Liver (tissue), 9 donors: ENCODE measurements around the gene GATA6. TPM values are rescaled to one million over a fixed set of nuclear protein-coding genes. Genes with fewer than 3 reads are reported as not detected.
A peak's percentile ranks its signal among the peaks of the same experiment; 100 is the strongest.

Experiments used
- DNase-seq: peaks from one replicate; pipeline ENCODE4 v3.0.0-alpha.2; 2017; ENCODE audit warnings: low spot score
- H3K27ac ChIP-seq, 2 donors: one replicate each; pipeline ENCODE4 v1.7.0; 2013; ENCODE audit warnings: inconsistent platforms in 2 of 2, low read length in 2 of 2, control low read depth in 1 of 2, low read depth in 1 of 2, mild to moderate bottlenecking in 1 of 2
- H3K27me3 ChIP-seq, 4 donors: one replicate each; pipeline versions ENCODE4 v1.6.1 to v1.7.0; 2013; ENCODE audit warnings: low read length in 3 of 4, inconsistent platforms in 1 of 4, mild to moderate bottlenecking in 1 of 4, moderate library complexity in 1 of 4; ENCODE audit not compliant: control insufficient read depth in 4 of 4, insufficient read depth in 4 of 4
- H3K36me3 ChIP-seq, 4 donors: one replicate each; pipeline versions ENCODE4 v1.6.1 to v1.7.0; 2013; ENCODE audit warnings: low read length in 3 of 4, mild to moderate bottlenecking in 3 of 4, low read depth in 1 of 4, moderate library complexity in 1 of 4; ENCODE audit not compliant: control insufficient read depth in 4 of 4, insufficient read depth in 3 of 4
- H3K4me1 ChIP-seq, 4 donors: one replicate each; pipeline versions ENCODE4 v1.6.1 to v1.7.0; 2013; ENCODE audit warnings: low read length in 3 of 4, mild to moderate bottlenecking in 3 of 4, moderate library complexity in 1 of 4; ENCODE audit not compliant: control insufficient read depth in 4 of 4, insufficient read depth in 4 of 4
- H3K4me3 ChIP-seq, 3 donors: one replicate each; pipeline versions ENCODE4 v1.6.1 to v1.7.0; 2013; ENCODE audit warnings: low read length in 3 of 3, control low read depth in 1 of 3, low read depth in 1 of 3, mild to moderate bottlenecking in 1 of 3
- H3K9ac ChIP-seq, 2 donors: one replicate each; pipeline ENCODE4 v1.7.0; 2013; ENCODE audit warnings: low read length in 2 of 2, mild to moderate bottlenecking in 2 of 2, moderate library complexity in 2 of 2, control low read depth in 1 of 2, low read depth in 1 of 2
- H3K9me3 ChIP-seq, 4 donors: one replicate each; pipeline versions ENCODE4 v1.6.1 to v1.7.0; 2013; ENCODE audit warnings: low read length in 3 of 4; ENCODE audit not compliant: control insufficient read depth in 4 of 4
- ATF3 ChIP-seq: IDR thresholded peaks from 2 replicates; pipeline ENCODE4 v1.6.1; 2016; ENCODE audit warnings: antibody characterized with exemption
- CTCF ChIP-seq: fragments of 150-350 bp; IDR thresholded peaks from 2 replicates; pipeline ENCODE4 v1.5.1; 2017; ENCODE audit warnings: improper control_type of control experiment, low read depth, low read length; ENCODE audit not compliant: missing input control
- EGR1 ChIP-seq, 2 donors: IDR thresholded peaks; 2 replicates each; pipeline ENCODE4 v1.6.1; 2016 to 2018; ENCODE audit warnings: antibody characterized with exemption in 2 of 2, low read depth in 2 of 2
- FOXA2 ChIP-seq: IDR thresholded peaks from 2 replicates; pipeline ENCODE4 v1.6.1; 2016; ENCODE audit warnings: antibody characterized with exemption
- HNF4A ChIP-seq, 2 donors: conservative IDR thresholded peaks; 2 replicates each; pipeline ENCODE4 v1.6.1; 2016; ENCODE audit warnings: antibody characterized with exemption in 2 of 2, mild to moderate bottlenecking in 2 of 2
- JUND ChIP-seq, 2 donors: IDR thresholded peaks; 2 replicates each; pipeline ENCODE4 v1.6.1; 2016; ENCODE audit warnings: antibody characterized with exemption in 2 of 2
- MAX ChIP-seq: IDR thresholded peaks from 2 replicates; pipeline ENCODE4 v1.6.1; 2016; ENCODE audit warnings: antibody characterized with exemption
- NR2F2 ChIP-seq: IDR thresholded peaks from 2 replicates; pipeline ENCODE4 v1.6.1; 2016; ENCODE audit warnings: antibody characterized with exemption
- RAD21 ChIP-seq, 2 donors: IDR thresholded peaks; 2 replicates each; pipeline ENCODE4 v1.6.1; 2016; ENCODE audit warnings: antibody characterized with exemption in 2 of 2, mild to moderate bottlenecking in 2 of 2
- REST ChIP-seq: IDR thresholded peaks from 2 replicates; pipeline ENCODE4 v1.6.1; 2016; ENCODE audit warnings: antibody characterized with exemption, mild to moderate bottlenecking
- RXRA ChIP-seq, 2 donors: IDR thresholded peaks; 2 replicates each; pipeline ENCODE4 v1.6.1; 2017 to 2018; ENCODE audit warnings: antibody characterized with exemption in 2 of 2, mild to moderate bottlenecking in 1 of 2
- TAF1 ChIP-seq: conservative IDR thresholded peaks from 2 replicates; pipeline ENCODE4 v1.6.1; 2016; ENCODE audit warnings: antibody characterized with exemption, mild to moderate bottlenecking
- YY1 ChIP-seq: IDR thresholded peaks from 2 replicates; pipeline ENCODE4 v1.6.1; 2016; ENCODE audit warnings: antibody characterized with exemption, mild to moderate bottlenecking
- ZBTB33 ChIP-seq: IDR thresholded peaks from 2 replicates; pipeline ENCODE4 v1.6.1; 2016; ENCODE audit warnings: antibody characterized with exemption
- WGBS: extraction: QIAGEN DNeasy Blood & Tissue Kit; methylation state at CpG from one replicate; pipeline ENCODE4 v1.1.7; 2013; 5-methylcytosine and 5-hydroxymethylcytosine counted together
- polyA plus RNA-seq, 2 donors: library from polyadenylated mRNA; stranded (reverse) in 1 of 2; unstranded in 1 of 2; fragments of 200-250 nt in 1 of 2; fragments of >200 nt in 1 of 2; fragmentation: Nextera tagmentation in 1 of 2; extraction: Ambion mirVana in 1 of 2; gene quantifications; one replicate each; pipeline versions ENCODE4 v1.2.1 to v1.2.3, GENCODE V29; 2013 to 2015
- total RNA-seq, 2 donors: library from RNA; depleted of rRNA; stranded (reverse); fragments of >200 nt; gene quantifications; one replicate each; pipeline ENCODE4 v1.2.3, GENCODE V29; 2014
- donor health status: healthy.
- donor health status: healthy.
- donor health status: healthy.
- donor health status: healthy.
- donor health status: healthy.

Gene GATA6
- total and polyA plus RNA-seq, 4 donors: 1.8 to 6.6 (median 4.9) TPM

GRCh38 chr18:22165603-22166068 lies 3.8 kb upstream of the GATA6 start:
- Histone ChIP-seq H3K27me3 (no peaks in the 10 kb centered on the region), H3K27ac (peak overlapping the region; percentile 95 to 100), H3K9ac (peak overlapping the region; percentile 47 to 95), H3K36me3 (no peaks in the 10 kb centered on the region), H3K4me3 (peak overlapping the region in 2 of 3 donors; percentile 72 to 77), H3K4me1 (peaks cover 0 to 26% (median 6%) of the 10 kb centered on the region in 4 donors), H3K9me3 (no peaks in the 10 kb centered on the region)
- TF ChIP-seq RXRA (IDR thresholded peaks at IDR 0.05) (no peak), NR2F2 (no peak), CTCF (no peak), FOXA2 (no peak), YY1 (no peak), TAF1 (no peak), EGR1 (IDR thresholded peaks at IDR 0.05; ENCODE audit: low read depth in 2 of 2) (no peak), ATF3 (no peak), MAX (no peak), HNF4A (conservative IDR thresholded peaks at IDR 0.05) (no peak), ZBTB33 (no peak), RAD21 (IDR thresholded peaks at IDR 0.05) (no peak), JUND (IDR thresholded peaks at IDR 0.05) (no peak), REST (no peak)
- WGBS: 10% methylated on average over 57 of the region's 57 CpGs
- DNase-seq: no peak
